HG03135 (cell line): ENCODE data around the gene MTO1.
A peak's percentile ranks its signal among the peaks of the same experiment; 100 is the strongest.
"Not testable (repeated sequence)": the region's sequence is repeated elsewhere in the genome, so short reads cannot be mapped to it uniquely, and the experiment has no call there.

Experiments
- ATAC-seq: cut with Tn5 transposase; IDR thresholded peaks from one replicate; pipeline ENCODE4 v1.9.1; 2021; ENCODE audit warnings: mild to moderate bottlenecking, moderate library complexity; ENCODE audit not compliant: unreplicated experiment

MTO1 gene

GRCh38 chr6:73461537-73462350, at the start of gene MTO1:
MTO1 (plus strand) TSS chr6:73461737; CDS start chr6:73461855, 118 bp downstream.
- ATAC-seq = peak; percentile 96

- no peak for ATAC-seq
Measured at GRCh38 chr6:73413102-73413501, 48.4 kb upstream of the MTO1 start.

- no peak for ATAC-seq
Measured at GRCh38 chr6:73418081-73418741, 43.3 kb upstream of the MTO1 start.

GRCh38 chr6:73421534-73421933, 40.0 kb upstream of the MTO1 start:
- no peak for ATAC-seq

GRCh38 chr6:73435236-73435635, 26.3 kb upstream of the MTO1 start:
- no peak for ATAC-seq

- ATAC-seq = no peak
Measured at GRCh38 chr6:73443555-73443954, 18.0 kb upstream of the MTO1 start.

GRCh38 chr6:73451223-73452106, 10.1 kb upstream of the MTO1 start:
- peak; percentile 54 for ATAC-seq

- ATAC-seq = peak; percentile 67
Measured at GRCh38 chr6:73452107-73452461, 9.5 kb upstream of the MTO1 start, which contains the start of gene CGAS. CGAS (minus strand) TSS chr6:73452297; CDS start chr6:73452181, 116 bp downstream.

GRCh38 chr6:73455865-73456629, 5.5 kb upstream of the MTO1 start:
- no peak for ATAC-seq

- ATAC-seq = not testable (repeated sequence)
Measured at GRCh38 chr6:73459474-73459873, 2.1 kb upstream of the MTO1 start.

GRCh38 chr6:73460056-73460455, 1.5 kb upstream of the MTO1 start:
- ATAC-seq = no peak

- peak; percentile 98 for ATAC-seq
Measured at GRCh38 chr6:73471686-73472290, 10.3 kb downstream of the MTO1 start.

- ATAC-seq = no peak
Measured at GRCh38 chr6:73476723-73477122, 15.2 kb downstream of the MTO1 start.

- ATAC-seq = no peak
Measured at GRCh38 chr6:73477407-73477806, 15.9 kb downstream of the MTO1 start.

- no peak for ATAC-seq
Measured at GRCh38 chr6:73481969-73482368, 20.4 kb downstream of the MTO1 start.

GRCh38 chr6:73484438-73484837, 22.9 kb downstream of the MTO1 start:
- ATAC-seq = no peak

GRCh38 chr6:73487473-73487872, 25.9 kb downstream of the MTO1 start:
- no peak for ATAC-seq

GRCh38 chr6:73491377-73491776, 29.8 kb downstream of the MTO1 start:
- no peak for ATAC-seq

- ATAC-seq = no peak
Measured at GRCh38 chr6:73497915-73498314, 36.4 kb downstream of the MTO1 start.
